ENCODE data around the gene MPPED2.

The MPPED2 gene

GRCh38 chr11:30452842-30453241, 133.3 kb downstream of the MPPED2 start:
- DNase-seq (ENCODE audit: low spot score) = no peak

GRCh38 chr11:30452114-30452513, 134.0 kb downstream of the MPPED2 start:
- no peak for DNase-seq (ENCODE audit: low spot score)

GRCh38 chr11:30451626-30452025, 134.5 kb downstream of the MPPED2 start:
- DNase-seq (ENCODE audit: low spot score) = no peak

- DNase-seq (ENCODE audit: low spot score) = no peak
These were observed 135.0 kb downstream of the MPPED2 start for GRCh38 chr11:30451167-30451566.

GRCh38 chr11:30447058-30447640, 139.0 kb downstream of the MPPED2 start:
- no peak for DNase-seq (ENCODE audit: low spot score)

- no peak for DNase-seq (ENCODE audit: low spot score)
These were observed 139.6 kb downstream of the MPPED2 start for GRCh38 chr11:30446520-30446919.

GRCh38 chr11:30445056-30445455, 141.1 kb downstream of the MPPED2 start:
- no peak for DNase-seq (ENCODE audit: low spot score)

- DNase-seq (ENCODE audit: low spot score) = no peak
These were observed 145.6 kb downstream of the MPPED2 start for GRCh38 chr11:30440510-30440909.

- no peak for DNase-seq (ENCODE audit: low spot score)
These were observed 149.4 kb downstream of the MPPED2 start for GRCh38 chr11:30436801-30437200.

- no peak for DNase-seq (ENCODE audit: low spot score)
These were observed 150.7 kb downstream of the MPPED2 start for GRCh38 chr11:30435488-30435887.

- no peak for DNase-seq (ENCODE audit: low spot score)
These were observed 151.3 kb downstream of the MPPED2 start for GRCh38 chr11:30434901-30435300.

GRCh38 chr11:30433831-30434230, 152.3 kb downstream of the MPPED2 start:
- DNase-seq (ENCODE audit: low spot score) = no peak

- no peak for DNase-seq (ENCODE audit: low spot score)
These were observed 153.4 kb downstream of the MPPED2 start for GRCh38 chr11:30432716-30433115.

GRCh38 chr11:30432178-30432577, 154.0 kb downstream of the MPPED2 start:
- DNase-seq (ENCODE audit: low spot score) = no peak

GRCh38 chr11:30431127-30431814, 154.9 kb downstream of the MPPED2 start:
- DNase-seq (ENCODE audit: low spot score) = no peak

GRCh38 chr11:30429550-30429949, 156.6 kb downstream of the MPPED2 start:
- DNase-seq (ENCODE audit: low spot score) = no peak

GRCh38 chr11:30426781-30427180, 159.4 kb downstream of the MPPED2 start:
- no peak for DNase-seq (ENCODE audit: low spot score)

GRCh38 chr11:30424844-30425243, 161.3 kb downstream of the MPPED2 start:
- no peak for DNase-seq (ENCODE audit: low spot score)

GRCh38 chr11:30424321-30424720, 161.8 kb downstream of the MPPED2 start:
- no peak for DNase-seq (ENCODE audit: low spot score)

- DNase-seq (ENCODE audit: low spot score) = no peak
These were observed 162.3 kb downstream of the MPPED2 start for GRCh38 chr11:30423886-30424285.

GRCh38 chr11:30423279-30423648, 162.9 kb downstream of the MPPED2 start:
- no peak for DNase-seq (ENCODE audit: low spot score)

GRCh38 chr11:30422447-30423278, 163.5 kb downstream of the MPPED2 start:
- DNase-seq (ENCODE audit: low spot score) = no peak

- DNase-seq (ENCODE audit: low spot score) = no peak
These were observed 165.8 kb downstream of the MPPED2 start for GRCh38 chr11:30420233-30420787.

Data from NAMALWA (cell line).